Measurements from ENCODE around the gene POU6F2.

- TF ChIP-seq, protein P1, sequence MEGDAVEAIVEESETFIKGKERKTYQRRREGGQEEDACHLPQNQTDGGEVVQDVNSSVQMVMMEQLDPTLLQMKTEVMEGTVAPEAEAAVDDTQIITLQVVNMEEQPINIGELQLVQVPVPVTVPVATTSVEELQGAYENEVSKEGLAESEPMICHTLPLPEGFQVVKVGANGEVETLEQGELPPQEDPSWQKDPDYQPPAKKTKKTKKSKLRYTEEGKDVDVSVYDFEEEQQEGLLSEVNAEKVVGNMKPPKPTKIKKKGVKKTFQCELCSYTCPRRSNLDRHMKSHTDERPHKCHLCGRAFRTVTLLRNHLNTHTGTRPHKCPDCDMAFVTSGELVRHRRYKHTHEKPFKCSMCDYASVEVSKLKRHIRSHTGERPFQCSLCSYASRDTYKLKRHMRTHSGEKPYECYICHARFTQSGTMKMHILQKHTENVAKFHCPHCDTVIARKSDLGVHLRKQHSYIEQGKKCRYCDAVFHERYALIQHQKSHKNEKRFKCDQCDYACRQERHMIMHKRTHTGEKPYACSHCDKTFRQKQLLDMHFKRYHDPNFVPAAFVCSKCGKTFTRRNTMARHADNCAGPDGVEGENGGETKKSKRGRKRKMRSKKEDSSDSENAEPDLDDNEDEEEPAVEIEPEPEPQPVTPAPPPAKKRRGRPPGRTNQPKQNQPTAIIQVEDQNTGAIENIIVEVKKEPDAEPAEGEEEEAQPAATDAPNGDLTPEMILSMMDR (conservative IDR thresholded peaks at IDR 0.05 in 1 of 2, IDR thresholded peaks at IDR 0.05 in 1 of 2; ENCODE audit: low read depth in 1 of 2, low read length in 2 of 2) = no peak
- no peak for TF ChIP-seq EZH2 (IDR thresholded peaks at IDR 0.05; ENCODE audit: low read length, missing control alignments)
These were observed 58.2 kb downstream of the POU6F2 start for GRCh38 chr7:39035903-39036302.

Data from fibroblast of lung (primary cell).